Right lobe of liver (tissue), 4 donors: ENCODE results near the gene FRMPD4.

ENCODE experiments used
- POLR2A ChIP-seq: fragments of 450-650 bp; IDR thresholded peaks from one replicate; pipeline ENCODE4 v1.6.1; 2017; ENCODE audit warnings: antibody characterized with exemption, mild to moderate bottlenecking
- TF ChIP-seq, protein P1 (sequence below), 4 donors: fragments of 200-600 bp in 3 of 4; fragments of 450-650 bp in 1 of 4; IDR thresholded peaks; one replicate each; pipeline versions ENCODE4 v1.5.1 to v1.8.0; 2016 to 2022; ENCODE audit warnings: antibody characterized with exemption in 4 of 4, mild to moderate bottlenecking in 2 of 4
- donor health status: DM: no; HTN: no; CAD: no.
- donor health status: DM: no; HTN: no; CAD: no.
- donor health status: DM: no; HTN: yes; CAD: no.

DNA sequence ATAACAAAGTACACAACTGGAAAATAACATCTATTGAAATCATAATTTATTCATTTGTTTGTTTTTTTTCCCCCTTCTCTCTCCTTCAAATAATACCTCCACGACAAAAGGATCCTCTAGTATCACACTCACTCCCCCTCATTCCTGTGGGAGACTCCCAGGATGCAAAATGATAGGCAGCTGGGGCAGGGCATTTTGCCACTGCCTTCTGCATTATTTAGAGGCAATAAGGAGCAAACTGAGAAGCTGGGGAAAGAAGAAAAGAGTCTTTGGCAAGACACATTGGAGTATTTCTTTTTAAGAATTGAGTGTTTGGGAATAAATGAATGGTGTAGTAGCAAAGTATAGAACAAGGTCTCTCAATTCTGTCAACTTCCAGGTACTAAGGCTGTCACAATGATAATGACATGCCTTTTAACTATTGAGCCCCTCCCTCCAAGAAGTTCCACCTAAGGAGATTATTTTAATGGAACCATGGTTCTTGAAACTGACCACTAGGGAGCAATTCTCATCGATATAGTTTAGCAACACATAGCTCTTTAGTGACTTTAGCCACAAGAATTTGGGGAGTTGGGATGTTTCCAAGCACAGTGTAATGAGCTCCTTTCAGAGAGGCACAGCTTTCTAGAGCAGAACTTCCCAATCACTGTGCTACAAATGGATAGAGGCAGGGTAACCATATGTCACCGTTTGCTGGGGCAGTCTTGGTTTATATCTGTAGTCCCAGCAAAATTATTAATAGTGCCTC is 303.3 kb downstream of the FRMPD4 start:
- TF ChIP-seq, protein P1, sequence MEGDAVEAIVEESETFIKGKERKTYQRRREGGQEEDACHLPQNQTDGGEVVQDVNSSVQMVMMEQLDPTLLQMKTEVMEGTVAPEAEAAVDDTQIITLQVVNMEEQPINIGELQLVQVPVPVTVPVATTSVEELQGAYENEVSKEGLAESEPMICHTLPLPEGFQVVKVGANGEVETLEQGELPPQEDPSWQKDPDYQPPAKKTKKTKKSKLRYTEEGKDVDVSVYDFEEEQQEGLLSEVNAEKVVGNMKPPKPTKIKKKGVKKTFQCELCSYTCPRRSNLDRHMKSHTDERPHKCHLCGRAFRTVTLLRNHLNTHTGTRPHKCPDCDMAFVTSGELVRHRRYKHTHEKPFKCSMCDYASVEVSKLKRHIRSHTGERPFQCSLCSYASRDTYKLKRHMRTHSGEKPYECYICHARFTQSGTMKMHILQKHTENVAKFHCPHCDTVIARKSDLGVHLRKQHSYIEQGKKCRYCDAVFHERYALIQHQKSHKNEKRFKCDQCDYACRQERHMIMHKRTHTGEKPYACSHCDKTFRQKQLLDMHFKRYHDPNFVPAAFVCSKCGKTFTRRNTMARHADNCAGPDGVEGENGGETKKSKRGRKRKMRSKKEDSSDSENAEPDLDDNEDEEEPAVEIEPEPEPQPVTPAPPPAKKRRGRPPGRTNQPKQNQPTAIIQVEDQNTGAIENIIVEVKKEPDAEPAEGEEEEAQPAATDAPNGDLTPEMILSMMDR (IDR thresholded peaks at IDR 0.05) = no peak
- TF ChIP-seq POLR2A = no peak
